ENCODE measurements around the gene HIVEP1.

The HIVEP1 gene

DNA sequence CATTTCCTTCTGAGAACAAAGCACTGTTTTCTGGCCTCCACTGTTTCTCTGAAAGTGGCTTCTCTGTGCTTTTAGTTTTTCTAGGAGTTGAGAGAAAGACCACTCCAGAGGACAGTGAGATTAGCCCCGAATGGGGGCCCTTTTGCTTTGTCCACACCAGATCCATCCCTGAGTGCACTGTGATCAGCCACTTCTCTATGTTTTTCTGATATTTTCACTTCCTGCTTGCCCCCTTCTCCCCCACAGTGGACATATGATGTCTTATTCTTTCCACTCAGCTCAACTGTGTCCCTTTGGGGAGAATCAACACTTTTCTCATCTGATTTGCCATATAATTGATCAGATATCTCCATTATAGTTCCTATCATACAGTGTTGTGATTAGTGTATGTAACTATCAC lies 35.6 kb upstream of the HIVEP1 start:
- DNase-seq (ENCODE audit: low read depth) = no peak
- TF ChIP-seq, protein P1, sequence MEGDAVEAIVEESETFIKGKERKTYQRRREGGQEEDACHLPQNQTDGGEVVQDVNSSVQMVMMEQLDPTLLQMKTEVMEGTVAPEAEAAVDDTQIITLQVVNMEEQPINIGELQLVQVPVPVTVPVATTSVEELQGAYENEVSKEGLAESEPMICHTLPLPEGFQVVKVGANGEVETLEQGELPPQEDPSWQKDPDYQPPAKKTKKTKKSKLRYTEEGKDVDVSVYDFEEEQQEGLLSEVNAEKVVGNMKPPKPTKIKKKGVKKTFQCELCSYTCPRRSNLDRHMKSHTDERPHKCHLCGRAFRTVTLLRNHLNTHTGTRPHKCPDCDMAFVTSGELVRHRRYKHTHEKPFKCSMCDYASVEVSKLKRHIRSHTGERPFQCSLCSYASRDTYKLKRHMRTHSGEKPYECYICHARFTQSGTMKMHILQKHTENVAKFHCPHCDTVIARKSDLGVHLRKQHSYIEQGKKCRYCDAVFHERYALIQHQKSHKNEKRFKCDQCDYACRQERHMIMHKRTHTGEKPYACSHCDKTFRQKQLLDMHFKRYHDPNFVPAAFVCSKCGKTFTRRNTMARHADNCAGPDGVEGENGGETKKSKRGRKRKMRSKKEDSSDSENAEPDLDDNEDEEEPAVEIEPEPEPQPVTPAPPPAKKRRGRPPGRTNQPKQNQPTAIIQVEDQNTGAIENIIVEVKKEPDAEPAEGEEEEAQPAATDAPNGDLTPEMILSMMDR (IDR thresholded peaks at IDR 0.05; ENCODE audit: low read length, missing control alignments) = no peak
- H3K4me3 ChIP-seq (replicated peaks; ENCODE audit: low read depth, low read length) = no peak overlapping the region

DNA sequence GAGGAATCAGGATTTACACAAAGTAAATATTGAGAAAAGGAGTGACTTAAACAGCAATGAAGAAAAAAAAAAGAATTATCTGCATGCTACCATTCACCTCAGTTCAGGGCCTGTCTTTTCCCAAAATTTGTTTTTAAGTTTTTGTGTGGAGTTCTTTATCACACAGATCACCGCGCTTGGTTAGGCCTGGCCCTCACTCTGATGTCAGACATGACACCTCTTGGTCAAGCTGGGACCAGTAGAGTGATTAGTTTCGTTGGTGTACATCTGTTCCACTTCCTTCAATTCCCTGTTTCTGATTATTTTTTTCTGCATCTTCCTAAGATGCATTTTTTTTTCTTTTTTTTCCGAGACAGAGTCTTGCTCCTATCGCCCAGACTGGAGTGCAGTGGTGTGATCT lies 34.9 kb upstream of the HIVEP1 start:
- no peak for DNase-seq (ENCODE audit: low read depth)
- H3K4me3 ChIP-seq (replicated peaks; ENCODE audit: low read depth, low read length) = no peak overlapping the region
- TF ChIP-seq, protein P1 (IDR thresholded peaks at IDR 0.05; ENCODE audit: low read length, missing control alignments) = no peak

DNA sequence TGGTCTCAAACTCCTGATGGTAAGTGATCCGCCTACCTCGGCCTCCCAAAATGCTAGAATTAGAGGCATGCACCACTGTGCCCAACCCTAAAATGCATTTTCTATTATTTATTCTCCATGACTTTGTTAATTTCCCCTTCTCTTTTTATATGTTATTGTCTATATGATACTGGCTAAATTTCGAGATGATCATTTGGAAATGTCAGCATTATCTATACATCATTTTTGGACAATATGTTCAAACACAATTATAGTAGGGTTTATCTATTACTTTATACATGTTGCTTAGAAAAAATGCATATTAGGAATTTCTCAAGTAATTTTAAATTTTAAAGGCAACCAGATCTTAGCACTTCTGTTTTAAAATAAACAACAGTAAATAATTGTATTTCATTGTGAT lies 34.4 kb upstream of the HIVEP1 start:
- no peak for DNase-seq (ENCODE audit: low read depth)
- TF ChIP-seq, protein P1 (IDR thresholded peaks at IDR 0.05; ENCODE audit: low read length, missing control alignments) = no peak
- no peak overlapping the region for H3K4me3 ChIP-seq (replicated peaks; ENCODE audit: low read depth, low read length)

DNA sequence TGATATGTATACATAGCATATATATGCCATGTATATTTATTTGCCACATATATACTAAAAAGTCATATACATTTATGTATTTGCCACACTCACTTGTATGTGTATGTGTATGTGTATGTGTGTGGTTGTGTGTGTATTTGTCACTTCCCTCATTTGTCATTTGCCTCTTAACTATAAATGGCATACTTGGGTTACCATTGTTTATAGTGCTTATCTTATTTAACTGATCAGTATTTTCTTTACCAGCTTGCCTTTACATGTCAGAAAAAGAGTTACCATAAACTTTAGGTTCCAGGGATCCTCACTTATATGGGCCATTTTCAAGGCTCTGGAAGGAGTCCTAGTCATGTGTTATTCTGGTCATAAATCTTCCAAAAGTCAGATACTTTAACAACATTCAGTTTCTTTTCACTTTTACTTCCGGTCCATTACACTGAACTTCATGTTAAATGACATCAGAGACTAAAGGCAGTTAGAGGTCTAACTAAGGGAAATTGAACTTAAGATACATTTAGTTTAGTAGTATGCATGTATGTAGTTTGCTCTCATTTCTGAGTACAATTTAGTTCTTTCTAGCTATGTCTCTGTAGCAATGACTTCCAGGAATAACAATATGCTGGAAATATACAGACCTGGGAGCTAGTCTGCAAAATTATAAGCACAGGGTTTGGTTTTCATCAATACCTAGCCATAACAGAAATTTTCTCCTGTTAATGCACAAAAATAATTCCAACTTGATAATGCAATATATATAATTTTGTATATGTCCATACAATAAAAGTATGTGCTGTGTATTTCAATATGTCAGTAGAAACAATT lies 33.7 kb upstream of the HIVEP1 start:
- H3K4me3 ChIP-seq (replicated peaks; ENCODE audit: low read depth, low read length) = no peak overlapping the region
- TF ChIP-seq, protein P1 (IDR thresholded peaks at IDR 0.05; ENCODE audit: low read length, missing control alignments) = no peak
- no peak for DNase-seq (ENCODE audit: low read depth)

DNA sequence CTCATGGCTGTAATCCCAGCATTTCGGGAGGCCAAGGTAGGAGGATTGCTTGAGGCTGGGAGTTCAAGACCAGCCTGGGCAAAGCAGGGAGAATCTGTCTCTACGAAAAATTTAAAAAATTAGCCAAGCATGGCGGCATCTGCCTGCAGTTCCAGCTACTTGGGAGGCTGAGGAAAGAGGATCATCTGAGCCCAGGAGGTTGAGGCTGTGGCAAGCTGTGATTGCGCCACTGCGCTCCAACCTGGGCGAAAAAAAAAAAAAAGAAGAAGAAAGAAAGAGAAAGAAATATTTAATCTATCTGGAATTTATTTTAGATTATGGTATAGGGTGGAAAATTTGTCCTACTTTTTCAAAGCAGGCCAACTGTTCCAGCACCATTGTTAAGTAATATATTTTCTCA lies 32.2 kb upstream of the HIVEP1 start:
- TF ChIP-seq, protein P1 (IDR thresholded peaks at IDR 0.05; ENCODE audit: low read length, missing control alignments) = no peak
- DNase-seq (ENCODE audit: low read depth) = no peak
- H3K4me3 ChIP-seq (replicated peaks; ENCODE audit: low read depth, low read length) = no peak overlapping the region

DNA sequence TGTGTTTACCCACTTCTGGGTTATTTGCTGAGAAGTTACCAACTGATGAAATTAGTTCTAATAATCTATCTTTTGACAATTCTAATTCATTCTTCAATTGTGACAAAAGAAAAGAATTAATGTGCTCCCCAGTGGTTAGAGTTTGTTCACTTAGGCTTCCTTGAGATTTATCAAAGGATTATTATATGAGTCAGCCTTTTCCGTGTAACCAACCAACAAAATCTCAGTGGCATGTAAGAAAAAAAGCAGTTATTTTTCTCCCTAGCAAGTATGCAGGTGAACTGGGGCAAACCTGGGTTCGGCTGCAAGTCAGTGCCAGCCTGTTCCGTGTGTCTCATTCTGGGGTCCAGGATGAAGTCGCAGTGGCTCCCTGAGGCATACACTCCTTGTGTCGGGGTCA lies 28.8 kb upstream of the HIVEP1 start:
- DNase-seq (ENCODE audit: low read depth) = no peak
- no peak overlapping the region for H3K4me3 ChIP-seq (replicated peaks; ENCODE audit: low read depth, low read length)
- TF ChIP-seq, protein P1 (IDR thresholded peaks at IDR 0.05; ENCODE audit: low read length, missing control alignments) = no peak

DNA sequence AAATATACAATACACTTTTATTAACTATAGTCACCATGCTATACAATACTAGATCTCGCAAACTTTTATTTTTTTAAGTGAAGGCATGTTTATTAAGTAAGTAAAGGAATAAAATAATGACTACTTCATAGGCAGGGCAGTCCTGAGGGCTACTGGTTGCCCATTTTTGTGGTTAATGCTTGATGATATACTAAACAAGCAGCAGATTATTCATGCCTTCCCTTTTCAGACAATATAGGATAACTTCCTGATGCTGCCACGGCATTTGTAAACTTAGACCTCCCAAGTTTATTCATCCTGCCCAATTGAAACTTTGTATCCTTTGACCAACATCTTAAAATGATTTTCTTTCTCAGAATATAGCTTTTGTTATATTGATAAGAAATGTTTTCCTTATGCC lies 24.7 kb upstream of the HIVEP1 start:
- TF ChIP-seq, protein P1 (IDR thresholded peaks at IDR 0.05; ENCODE audit: low read length, missing control alignments) = no peak
- DNase-seq (ENCODE audit: low read depth) = no peak

More for the DNA sequence above, 24.7 kb upstream of the HIVEP1 start:
- H3K4me3 ChIP-seq (replicated peaks; ENCODE audit: low read depth, low read length) = no peak overlapping the region

Data from fibroblast of pulmonary artery (primary cell).